ENCODE measurements around the gene MGST2.

MGST2 gene

GRCh38 chr4:139669335-139669734 is 3.7 kb downstream of the MGST2 start:
- TF ChIP-seq, protein P1, sequence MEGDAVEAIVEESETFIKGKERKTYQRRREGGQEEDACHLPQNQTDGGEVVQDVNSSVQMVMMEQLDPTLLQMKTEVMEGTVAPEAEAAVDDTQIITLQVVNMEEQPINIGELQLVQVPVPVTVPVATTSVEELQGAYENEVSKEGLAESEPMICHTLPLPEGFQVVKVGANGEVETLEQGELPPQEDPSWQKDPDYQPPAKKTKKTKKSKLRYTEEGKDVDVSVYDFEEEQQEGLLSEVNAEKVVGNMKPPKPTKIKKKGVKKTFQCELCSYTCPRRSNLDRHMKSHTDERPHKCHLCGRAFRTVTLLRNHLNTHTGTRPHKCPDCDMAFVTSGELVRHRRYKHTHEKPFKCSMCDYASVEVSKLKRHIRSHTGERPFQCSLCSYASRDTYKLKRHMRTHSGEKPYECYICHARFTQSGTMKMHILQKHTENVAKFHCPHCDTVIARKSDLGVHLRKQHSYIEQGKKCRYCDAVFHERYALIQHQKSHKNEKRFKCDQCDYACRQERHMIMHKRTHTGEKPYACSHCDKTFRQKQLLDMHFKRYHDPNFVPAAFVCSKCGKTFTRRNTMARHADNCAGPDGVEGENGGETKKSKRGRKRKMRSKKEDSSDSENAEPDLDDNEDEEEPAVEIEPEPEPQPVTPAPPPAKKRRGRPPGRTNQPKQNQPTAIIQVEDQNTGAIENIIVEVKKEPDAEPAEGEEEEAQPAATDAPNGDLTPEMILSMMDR (IDR thresholded peaks at IDR 0.05; ENCODE audit: control insufficient read depth, extremely low read depth, insufficient read depth): no peak
- no peak for DNase-seq (ENCODE audit: low read depth)
- no peak overlapping the region for H3K4me3 ChIP-seq (ENCODE audit: low read depth, low read length)

DNA sequence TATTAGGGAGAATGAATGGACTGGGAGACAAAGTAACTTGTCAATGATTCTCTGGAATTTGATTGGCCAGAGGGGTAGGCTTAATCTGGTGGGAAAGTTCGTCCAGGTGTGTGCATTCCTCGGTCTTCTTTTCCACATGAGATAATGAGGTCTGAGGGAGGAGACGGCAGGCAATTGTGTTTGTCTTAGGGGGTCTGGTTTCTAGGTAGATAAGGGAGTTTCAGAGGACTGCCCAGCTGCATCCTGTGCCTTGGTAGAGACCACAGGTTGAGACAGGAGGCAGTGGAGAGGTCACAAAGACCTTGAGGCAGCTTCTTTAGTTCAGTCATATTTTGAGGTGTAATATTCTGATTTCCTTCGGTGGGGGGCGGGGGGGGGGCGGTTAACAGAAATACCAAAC is 4.3 kb downstream of the MGST2 start:
- TF ChIP-seq, protein P1 (IDR thresholded peaks at IDR 0.05; ENCODE audit: control insufficient read depth, extremely low read depth, insufficient read depth): no peak

GRCh38 chr4:139670775-139671174 is 5.2 kb downstream of the MGST2 start:
- no peak overlapping the region for H3K4me3 ChIP-seq (ENCODE audit: low read depth, low read length)
- TF ChIP-seq, protein P1 (IDR thresholded peaks at IDR 0.05; ENCODE audit: control insufficient read depth, extremely low read depth, insufficient read depth): no peak
- no peak for DNase-seq (ENCODE audit: low read depth)

More for the DNA sequence above, 4.3 kb downstream of the MGST2 start:
- H3K4me3 ChIP-seq (ENCODE audit: low read depth, low read length): no peak overlapping the region
- no peak for DNase-seq (ENCODE audit: low read depth)

DNA sequence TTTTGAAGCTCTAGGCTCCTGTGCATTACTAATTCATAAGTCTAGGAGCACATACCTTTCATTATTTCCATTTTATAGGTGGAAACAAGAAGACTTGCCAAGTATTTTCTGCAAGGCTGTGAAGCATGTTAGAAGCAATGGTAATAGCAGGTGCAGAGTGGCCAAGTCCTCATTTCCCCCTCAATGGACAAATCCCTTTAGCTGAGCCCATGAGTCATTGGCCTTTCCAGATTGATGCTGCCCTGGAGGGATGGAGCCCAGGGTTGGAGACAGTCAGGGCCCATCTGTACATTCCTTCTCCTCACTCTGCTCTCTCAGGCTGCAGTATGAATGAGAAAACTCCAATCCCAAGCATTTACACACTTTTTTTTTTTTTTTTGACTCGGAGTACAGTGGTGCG is 6.6 kb downstream of the MGST2 start:
- no peak for DNase-seq (ENCODE audit: low read depth)
- H3K4me3 ChIP-seq (ENCODE audit: low read depth, low read length): no peak overlapping the region
- TF ChIP-seq, protein P1 (IDR thresholded peaks at IDR 0.05; ENCODE audit: control insufficient read depth, extremely low read depth, insufficient read depth): no peak

- TF ChIP-seq, protein P1 (IDR thresholded peaks at IDR 0.05; ENCODE audit: control insufficient read depth, extremely low read depth, insufficient read depth): no peak
- no peak for DNase-seq (ENCODE audit: low read depth)
- no peak overlapping the region for H3K4me3 ChIP-seq (ENCODE audit: low read depth, low read length)
Observed at GRCh38 chr4:139672732-139673131, 7.1 kb downstream of the MGST2 start.

DNA sequence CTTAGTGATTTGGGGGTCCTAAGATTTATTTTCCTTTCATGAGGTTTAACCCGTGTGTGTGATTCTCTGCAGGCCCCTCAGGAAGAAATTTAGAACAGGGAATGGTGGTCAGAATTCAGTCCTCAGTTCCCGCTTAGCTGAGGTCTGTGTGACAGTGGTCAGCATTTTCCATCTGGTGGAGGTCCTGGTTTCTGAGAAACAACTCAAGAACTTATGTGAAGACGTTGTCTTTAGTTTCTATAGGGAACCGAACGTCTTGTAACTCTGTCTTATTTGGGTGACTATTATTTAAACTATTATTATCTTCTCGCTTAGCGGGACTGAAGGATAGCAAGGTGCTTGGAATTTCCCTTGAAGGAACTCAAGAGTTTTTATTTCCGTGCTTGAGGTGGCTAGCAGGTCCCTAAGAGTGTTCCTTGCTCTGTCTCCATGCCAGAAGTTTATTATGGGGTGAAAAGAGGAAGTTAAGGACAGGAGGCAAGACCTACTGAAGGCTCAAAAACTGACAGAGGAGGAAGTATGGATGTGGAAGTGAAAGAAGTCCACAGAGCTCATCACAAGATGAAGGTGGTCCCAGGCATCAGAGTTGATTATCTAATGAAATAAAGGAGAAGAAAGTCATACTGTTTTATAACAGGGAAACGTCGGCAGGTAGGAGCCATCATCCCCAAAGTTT is 9.4 kb downstream of the MGST2 start:
- no peak overlapping the region for H3K4me3 ChIP-seq (ENCODE audit: low read depth, low read length)
- DNase-seq (ENCODE audit: low read depth): no peak
- TF ChIP-seq, protein P1 (IDR thresholded peaks at IDR 0.05; ENCODE audit: control insufficient read depth, extremely low read depth, insufficient read depth): no peak

DNA sequence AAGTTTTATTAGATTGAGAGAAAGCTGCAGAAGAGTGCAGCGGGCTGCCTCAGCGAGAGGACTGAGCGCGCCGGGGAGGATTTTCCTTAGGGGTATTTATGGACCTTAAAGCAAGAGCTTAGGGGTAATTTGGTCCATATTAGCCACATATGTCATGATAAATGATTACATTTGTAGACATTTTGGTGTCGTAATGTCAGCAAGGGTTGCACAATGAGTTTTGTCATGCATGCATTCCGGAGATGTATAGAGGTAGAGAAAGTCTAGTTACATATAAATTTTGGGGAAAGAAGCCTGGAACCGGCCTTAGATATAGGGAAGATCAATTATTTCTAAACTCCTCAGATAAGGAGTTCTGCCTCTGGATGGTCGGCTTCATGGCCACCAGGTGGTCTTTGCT is 10.0 kb downstream of the MGST2 start:
- TF ChIP-seq, protein P1 (IDR thresholded peaks at IDR 0.05; ENCODE audit: control insufficient read depth, extremely low read depth, insufficient read depth): no peak
- no peak overlapping the region for H3K4me3 ChIP-seq (ENCODE audit: low read depth, low read length)
- no peak for DNase-seq (ENCODE audit: low read depth)
